A549 (cell line): Measurements from ENCODE around the gene SLIT3. TPM values are rescaled to one million over a fixed set of nuclear protein-coding genes. Genes with fewer than 3 reads are reported as not detected.

Experiments
- ATAC-seq, 2 experiments: fragments of 200-7000 bp in 1 of 2; fragments of >200 bp in 1 of 2; cut with Nextera tagmentation in 1 of 2; cut with Tn5 transposase in 1 of 2; 3 replicates each; pipeline versions ENCODE4 v1.8.0 to v1.9.1; 2018 to 2020; ENCODE audit warnings: mild to moderate bottlenecking in 1 of 2, moderate library complexity in 1 of 2
- CTCF ChIA-PET: fragments of 300-600 bp; sonication (Branson Sonifier 250); formaldehyde crosslinking; extraction: SDS; loops from one replicate; lab custom pipeline; 2021; ENCODE audit warnings: antibody characterized with exemption, inconsistent platforms; lab: Yijun Ruan, JAX
- POLR2A ChIA-PET: fragments of 350-600 bp; formaldehyde crosslinking; extraction: SDS; loops from one replicate; lab custom pipeline; 2021; ENCODE audit warnings: antibody characterized with exemption, inconsistent platforms; lab: Yijun Ruan, JAX
- DNase-seq, 2 experiments: peaks; one replicate each; pipeline versions ENCODE4 v3.0.0 to v3.0.0-alpha.2; 2011 to 2016; ENCODE audit warnings: low read depth in 1 of 2, low spot score in 1 of 2
- FAIRE-seq: peaks from 2 replicates; lab custom pipeline; 2011; peaks lifted over from hg19 to GRCh38; lab: Jason Lieb, UNC
- H3K27ac ChIP-seq, 2 experiments: fragments of >200 bp; sonication (Bioruptor Twin); formaldehyde crosslinking; 3 replicates each; pipeline ENCODE4 v1.5.1; 2016 to 2017
- H3K4me1 ChIP-seq: fragments of >200 bp; sonication (Bioruptor Twin); formaldehyde crosslinking; 3 replicates; pipeline ENCODE4 v1.6.1; 2016
- H3K4me2 ChIP-seq: fragments of >200 bp; sonication (Bioruptor Twin); formaldehyde crosslinking; 3 replicates; pipeline ENCODE4 v1.6.1; 2016
- H3K4me3 ChIP-seq: fragments of >200 bp; sonication (Bioruptor Twin); formaldehyde crosslinking; 3 replicates; pipeline ENCODE4 v1.5.1; 2016
- H3K9me3 ChIP-seq: fragments of >200 bp; sonication (Bioruptor Twin); formaldehyde crosslinking; 3 replicates; pipeline ENCODE4 v1.6.1; 2016
- CBX2 ChIP-seq: fragments of 200-600 bp; sonication (generic); IDR thresholded peaks from 2 replicates; pipeline ENCODE4 v1.6.1; 2016; ENCODE audit warnings: low read depth, mild to moderate bottlenecking, borderline replicate concordance
- EP300 ChIP-seq, 2 experiments: fragments of >200 bp; sonication (Bioruptor Twin); formaldehyde crosslinking; IDR thresholded peaks; 2 replicates in 1 of 2; 3 replicates in 1 of 2; pipeline ENCODE4 v1.6.1; 2016 to 2017
- FOSB ChIP-seq: fragments of 250-450 bp; sonication (Bioruptor Pico); IDR thresholded peaks from 2 replicates; pipeline ENCODE4 v1.5.0; 2020; ENCODE audit warnings: mild to moderate bottlenecking, moderate library complexity
- FOSL2 ChIP-seq, 2 experiments: fragments of 450-650 bp in 1 of 2; fragments of >200 bp in 1 of 2; sonication (Bioruptor Twin) in 1 of 2; formaldehyde crosslinking; IDR thresholded peaks; 2 replicates each; pipeline versions ENCODE4 v1.5.0 to v1.6.1; 2016 to 2020; ENCODE audit warnings: mild to moderate bottlenecking in 1 of 2, moderate library complexity in 1 of 2
- HEYL ChIP-seq: fragments of 250-450 bp; sonication (Bioruptor Pico); IDR thresholded peaks from 2 replicates; pipeline ENCODE4 v1.8.0; 2021; ENCODE audit warnings: mild to moderate bottlenecking, moderate library complexity
- HOXB5 ChIP-seq: fragments of 250-450 bp; sonication (Bioruptor Pico); IDR thresholded peaks from 2 replicates; pipeline ENCODE4 v1.5.0; 2020; ENCODE audit warnings: mild to moderate bottlenecking, moderate library complexity
- JUNB ChIP-seq: fragments of >200 bp; sonication (Bioruptor Twin); formaldehyde crosslinking; IDR thresholded peaks from 2 replicates; pipeline ENCODE4 v1.6.1; 2016
- KDM1A ChIP-seq: fragments of 200-600 bp; sonication (generic); IDR thresholded peaks from 2 replicates; pipeline ENCODE4 v1.6.1; 2016; ENCODE audit warnings: low read depth, mild to moderate bottlenecking
- KDM5A ChIP-seq: fragments of 200-600 bp; sonication (generic); IDR thresholded peaks from 2 replicates; pipeline ENCODE4 v1.6.1; 2016; ENCODE audit warnings: antibody characterized with exemption, mild to moderate bottlenecking
- MAFK ChIP-seq: fragments of 450-650 bp; IDR thresholded peaks from 2 replicates; pipeline ENCODE4 v1.6.1; 2014; ENCODE audit not compliant: partially characterized antibody
- MAZ ChIP-seq: fragments of 150-350 bp; IDR thresholded peaks from 2 replicates; pipeline ENCODE4 v1.6.1; 2014; ENCODE audit warnings: antibody characterized with exemption, low read depth, low read length, borderline replicate concordance
- NR3C1 ChIP-seq: fragments of >200 bp; sonication (Bioruptor Twin); formaldehyde crosslinking; IDR thresholded peaks from 3 replicates; pipeline ENCODE4 v1.6.1; 2017
- PHF8 ChIP-seq: fragments of 200-600 bp; sonication (generic); IDR thresholded peaks from 2 replicates; pipeline ENCODE4 v1.6.1; 2016; ENCODE audit warnings: low read depth, mild to moderate bottlenecking, antibody characterized with exemption, moderate library complexity, borderline replicate concordance
- POLR2A ChIP-seq: IDR thresholded peaks from 2 replicates; pipeline ENCODE4 v1.6.1; 2012; ENCODE audit warnings: mild to moderate bottlenecking, low read length
- POLR2AphosphoS2 ChIP-seq: conservative IDR thresholded peaks from 2 replicates; pipeline ENCODE4 v1.6.1; 2012; ENCODE audit warnings: low read length, improper control_type of control experiment, inconsistent platforms
- RCOR1 ChIP-seq: fragments of 150-350 bp; IDR thresholded peaks from 2 replicates; pipeline ENCODE4 v1.6.1; 2014; ENCODE audit warnings: antibody characterized with exemption, low read length, low read depth
- SMC3 ChIP-seq: fragments of >200 bp; sonication (Bioruptor Twin); formaldehyde crosslinking; IDR thresholded peaks from 3 replicates; pipeline ENCODE4 v1.6.1; 2018; ENCODE audit warnings: inconsistent platforms
- SREBF2 ChIP-seq: fragments of 450-650 bp; IDR thresholded peaks from 2 replicates; pipeline ENCODE4 v1.6.1; 2014; ENCODE audit warnings: mild to moderate bottlenecking, moderate library complexity
- ZFP36 ChIP-seq: fragments of 450-650 bp; IDR thresholded peaks from 2 replicates; pipeline ENCODE4 v1.6.1; 2014; ENCODE audit warnings: borderline replicate concordance; ENCODE audit not compliant: partially characterized antibody
- WGBS: methylation state at CpG from one replicate; pipeline ENCODE4 v1.1.6; 2017; ENCODE audit errors: missing lambda C conversion rate; 5-methylcytosine and 5-hydroxymethylcytosine counted together
- polyA plus RNA-seq, 4 experiments: library from polyadenylated mRNA; depleted of rRNA in 3 of 4; stranded (reverse); fragments of >200 nt; fragmentation: RNase III in 1 of 4; extraction: RNeasy Plus Mini Kit Qiagen cat#74134 plus additional on column Dnase treatment in 1 of 4; gene quantifications; 2 replicates in 3 of 4; 3 replicates in 1 of 4; pipeline ENCODE4 v1.2.3, GENCODE V29; 2011 to 2017
- TF ChIP-seq, protein P1 (sequence below): IDR thresholded peaks from 2 replicates; pipeline ENCODE4 v1.6.1; 2012
- TF ChIP-seq, protein P2 (sequence below): fragments of 450-650 bp; IDR thresholded peaks from 2 replicates; pipeline ENCODE4 v1.6.1; 2014; ENCODE audit warnings: antibody characterized with exemption
- TF ChIP-seq, protein P3 (sequence below): fragments of >200 bp; sonication (Bioruptor Twin); formaldehyde crosslinking; IDR thresholded peaks from 2 replicates; pipeline ENCODE4 v1.6.1; 2016
- TF ChIP-seq, protein P4 (sequence below): fragments of 250-450 bp; sonication (Bioruptor Pico); IDR thresholded peaks from 2 replicates; pipeline ENCODE4 v1.5.0; 2020; ENCODE audit warnings: low read depth, mild to moderate bottlenecking, moderate library complexity

Gene SLIT3
- polyA plus RNA-seq, 2 of the 4 experiments (the other 2 are of a cell fraction), result 12.7 to 22.9 TPM

DNA sequence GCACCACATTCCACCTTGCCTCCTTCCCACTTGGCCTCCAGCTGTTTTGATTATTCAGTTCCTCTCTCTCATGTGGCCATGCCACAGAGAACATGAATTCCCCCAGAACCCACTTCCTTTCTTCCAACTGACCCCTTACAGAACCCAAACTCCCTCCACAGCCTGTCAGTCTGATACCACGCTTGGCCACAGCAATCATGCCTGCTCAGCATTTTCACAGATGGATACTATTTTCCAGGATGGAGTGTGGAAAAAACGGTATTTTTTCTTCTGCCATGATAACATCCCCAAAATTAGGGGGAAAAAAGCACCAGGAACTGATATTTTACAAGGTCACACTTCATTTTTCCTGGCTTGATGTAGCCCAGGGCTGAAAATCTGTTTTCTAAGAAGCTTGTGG is 34.9 kb upstream of the SLIT3 start:
- FAIRE-seq (no peak), ATAC-seq (no peak), DNase-seq (no peak)
- WGBS, result 58% methylated on average over 2 of the region's 2 CpGs
- Histone ChIP-seq H3K27ac (no peak overlapping the region), H3K4me3 (no peak overlapping the region), H3K4me1 (no peaks in the 10 kb centered on the region), H3K4me2 (no peak overlapping the region), H3K9me3 (no peaks in the 10 kb centered on the region)
- CTCF ChIA-PET, result interaction anchor here (1.1 kb wide), 1 partner anchor 15 kb away, joined by 3 read pairs; no protein-coding TSS in a partner anchor
- TF ChIP-seq FOSB (no peak), POLR2AphosphoS2 (no peak), MAFK (peak; percentile 81), KDM1A (no peak), PHF8 (no peak), HEYL (CRISPR knock-in tag) (no peak)
- TF ChIP-seq, protein P1, sequence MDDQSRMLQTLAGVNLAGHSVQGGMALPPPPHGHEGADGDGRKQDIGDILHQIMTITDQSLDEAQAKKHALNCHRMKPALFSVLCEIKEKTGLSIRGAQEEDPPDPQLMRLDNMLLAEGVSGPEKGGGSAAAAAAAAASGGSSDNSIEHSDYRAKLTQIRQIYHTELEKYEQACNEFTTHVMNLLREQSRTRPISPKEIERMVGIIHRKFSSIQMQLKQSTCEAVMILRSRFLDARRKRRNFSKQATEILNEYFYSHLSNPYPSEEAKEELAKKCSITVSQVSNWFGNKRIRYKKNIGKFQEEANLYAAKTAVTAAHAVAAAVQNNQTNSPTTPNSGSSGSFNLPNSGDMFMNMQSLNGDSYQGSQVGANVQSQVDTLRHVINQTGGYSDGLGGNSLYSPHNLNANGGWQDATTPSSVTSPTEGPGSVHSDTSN, result no peak
- POLR2A ChIA-PET, result no interaction called here

DNA sequence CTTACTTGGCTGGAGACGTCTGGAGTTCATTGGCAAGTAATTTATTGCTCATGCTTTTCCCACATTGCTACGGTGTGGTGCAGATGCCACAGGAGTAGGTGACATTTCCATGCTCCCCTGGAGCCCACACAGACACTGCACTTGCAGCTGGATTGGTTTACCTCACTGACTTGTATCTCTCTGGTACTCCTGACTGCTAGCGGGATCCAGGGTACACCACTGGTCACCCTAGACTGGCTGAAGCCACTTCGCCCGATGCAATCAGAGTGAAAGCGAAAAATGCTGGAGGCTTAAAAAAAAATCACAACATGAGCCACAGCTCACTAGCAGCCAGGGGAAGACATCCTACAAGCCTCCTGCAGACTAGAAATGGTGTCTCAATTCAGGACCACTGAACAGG is 32.6 kb upstream of the SLIT3 start:
- TF ChIP-seq FOSL2 (IDR thresholded peaks at IDR 0.05) (no peak), FOSL2 (CRISPR knock-in tag; IDR thresholded peaks at IDR 0.05) (no peak), CBX2 (no peak), NR3C1 (no peak), SREBF2 (no peak), EP300 (IDR thresholded peaks at IDR 0.05) (no peak), POLR2A (no peak), SMC3 (no peak), ZFP36 (no peak), PHF8 (no peak), KDM5A (no peak), JUNB (no peak), MAZ (no peak), RCOR1 (no peak), HOXB5 (CRISPR knock-in tag) (no peak)
- TF ChIP-seq, protein P2, sequence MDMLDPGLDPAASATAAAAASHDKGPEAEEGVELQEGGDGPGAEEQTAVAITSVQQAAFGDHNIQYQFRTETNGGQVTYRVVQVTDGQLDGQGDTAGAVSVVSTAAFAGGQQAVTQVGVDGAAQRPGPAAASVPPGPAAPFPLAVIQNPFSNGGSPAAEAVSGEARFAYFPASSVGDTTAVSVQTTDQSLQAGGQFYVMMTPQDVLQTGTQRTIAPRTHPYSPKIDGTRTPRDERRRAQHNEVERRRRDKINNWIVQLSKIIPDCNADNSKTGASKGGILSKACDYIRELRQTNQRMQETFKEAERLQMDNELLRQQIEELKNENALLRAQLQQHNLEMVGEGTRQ, result no peak
- TF ChIP-seq, protein P3, sequence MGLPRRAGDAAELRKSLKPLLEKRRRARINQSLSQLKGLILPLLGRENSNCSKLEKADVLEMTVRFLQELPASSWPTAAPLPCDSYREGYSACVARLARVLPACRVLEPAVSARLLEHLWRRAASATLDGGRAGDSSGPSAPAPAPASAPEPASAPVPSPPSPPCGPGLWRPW, result no peak
- TF ChIP-seq, protein P4, sequence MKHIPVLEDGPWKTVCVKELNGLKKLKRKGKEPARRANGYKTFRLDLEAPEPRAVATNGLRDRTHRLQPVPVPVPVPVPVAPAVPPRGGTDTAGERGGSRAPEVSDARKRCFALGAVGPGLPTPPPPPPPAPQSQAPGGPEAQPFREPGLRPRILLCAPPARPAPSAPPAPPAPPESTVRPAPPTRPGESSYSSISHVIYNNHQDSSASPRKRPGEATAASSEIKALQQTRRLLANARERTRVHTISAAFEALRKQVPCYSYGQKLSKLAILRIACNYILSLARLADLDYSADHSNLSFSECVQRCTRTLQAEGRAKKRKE, result no peak
- H3K4me2 ChIP-seq, result no peak overlapping the region
- WGBS, result 82% methylated on average over 6 of the region's 6 CpGs
- ChIA-PET CTCF (interaction anchor here (1.2 kb wide), 1 partner anchor 12 kb away, joined by 4 read pairs; no protein-coding TSS in a partner anchor), POLR2A (no interaction called here)
- no peak overlapping the region for H3K4me3 ChIP-seq
- DNase-seq (no peak), FAIRE-seq (no peak), ATAC-seq (no peak)
- no peak overlapping the region for H3K27ac ChIP-seq
- no peaks in the 10 kb centered on the region for H3K9me3 ChIP-seq
- no peaks in the 10 kb centered on the region for H3K4me1 ChIP-seq

DNA sequence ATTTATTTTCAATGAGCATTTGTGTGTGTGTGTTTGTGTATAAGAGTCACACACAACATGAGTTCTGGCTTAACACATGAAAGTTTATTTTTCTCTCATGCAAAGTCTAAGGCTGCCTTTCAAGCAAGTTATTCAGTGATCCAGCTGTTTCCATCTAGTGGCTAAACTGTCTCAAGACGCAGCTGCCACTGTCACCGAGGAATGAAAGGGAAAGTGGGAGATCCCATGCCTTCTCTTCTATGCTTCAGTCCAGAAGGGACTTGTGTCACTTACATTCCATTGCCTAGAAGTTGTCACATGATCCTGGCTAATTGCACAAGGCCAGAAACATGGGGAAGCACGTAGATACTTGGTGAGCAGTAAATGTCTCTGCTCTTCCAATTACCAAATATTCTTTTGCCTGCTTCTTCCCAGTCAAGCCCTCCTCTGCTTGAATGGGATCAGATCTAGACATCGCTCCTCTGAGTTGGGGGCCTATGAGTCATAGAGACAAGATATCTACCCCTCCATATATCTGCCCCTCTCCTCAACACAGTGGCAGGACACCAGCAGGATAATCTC is 30.4 kb upstream of the SLIT3 start:
- ATAC-seq (no peak; a peak in 1 of 6 replicates), FAIRE-seq (no peak), DNase-seq (peak in 1 of 2 experiments; percentile 16)
- no peak for TF ChIP-seq CBX2
- no peak overlapping the region for H3K27ac ChIP-seq
- ChIA-PET CTCF (no interaction called here), POLR2A (no interaction called here)
- no peak overlapping the region for H3K4me2 ChIP-seq
- H3K4me1 ChIP-seq, result no peaks in the 10 kb centered on the region
- WGBS, result 77% methylated on average over 4 of the region's 4 CpGs
- H3K9me3 ChIP-seq, result no peaks in the 10 kb centered on the region
- no peak overlapping the region for H3K4me3 ChIP-seq
